HCT116 (cell line): ENCODE data around the gene ABHD12.

ENCODE experiments used
- ATF3 ChIP-seq: IDR thresholded peaks from 2 replicates; pipeline ENCODE4 v1.6.1; 2012
- CTCF ChIP-seq, 3 experiments: fragments of 200-600 bp in 1 of 3; sonication (generic) in 1 of 3; IDR thresholded peaks in 2 of 3; conservative IDR thresholded peaks in 1 of 3; 2 replicates each; pipeline ENCODE4 v1.5.1; 2012 to 2017; ENCODE audit warnings: low read depth in 2 of 3, low read length in 2 of 3, antibody characterized with exemption in 1 of 3, borderline replicate concordance in 1 of 3, control low read depth in 1 of 3, mild to moderate bottlenecking in 1 of 3, mixed read lengths in 1 of 3, mixed run types in 1 of 3, moderate library complexity in 1 of 3; ENCODE audit not compliant: insufficient read depth in 1 of 3
- EGR1 ChIP-seq: IDR thresholded peaks from 2 replicates; pipeline ENCODE4 v1.6.1; 2012; ENCODE audit warnings: low read depth
- EZH2 ChIP-seq: fragments of 200-600 bp; sonication (generic); IDR thresholded peaks from 2 replicates; pipeline ENCODE4 v1.6.1; 2017; ENCODE audit warnings: antibody characterized with exemption, mixed run types
- EZH2phosphoT487 ChIP-seq: fragments of 200-600 bp; IDR thresholded peaks from 2 replicates; pipeline ENCODE4 v1.6.1; 2018; ENCODE audit warnings: antibody characterized with exemption, borderline replicate concordance
- JUND ChIP-seq: IDR thresholded peaks from 2 replicates; pipeline ENCODE4 v1.6.1; 2012
- POLR2A ChIP-seq: IDR thresholded peaks from 2 replicates; pipeline ENCODE4 v1.7.0; 2011; ENCODE audit warnings: borderline replicate concordance; ENCODE audit not compliant: insufficient read depth, insufficient read length; ENCODE audit errors: extremely low read depth
- POLR2AphosphoS5 ChIP-seq: IDR thresholded peaks from 2 replicates; pipeline ENCODE4 v1.6.1; 2011; ENCODE audit warnings: mild to moderate bottlenecking, low read depth, low read length, moderate library complexity
- REST ChIP-seq: IDR thresholded peaks from 2 replicates; pipeline ENCODE4 v1.6.1; 2012; ENCODE audit warnings: low read depth
- TCF7L2 ChIP-seq: IDR thresholded peaks from 2 replicates; pipeline ENCODE4 v1.7.0; 2011; ENCODE audit warnings: borderline replicate concordance, inconsistent platforms; ENCODE audit not compliant: insufficient read depth, insufficient read length; ENCODE audit errors: extremely low read depth
- ZBTB33 ChIP-seq: IDR thresholded peaks from 2 replicates; pipeline ENCODE4 v1.6.1; 2011; ENCODE audit warnings: mild to moderate bottlenecking, low read length, moderate library complexity; ENCODE audit not compliant: insufficient replicate concordance; ENCODE audit errors: extremely low read depth
- ZFX ChIP-seq: fragments of 450-650 bp; IDR thresholded peaks from 2 replicates; pipeline ENCODE4 v1.6.1; 2017
- ZNF274 ChIP-seq: fragments of 200-500 bp; sonication (Bioruptor generic); IDR thresholded peaks from 2 replicates; pipeline ENCODE4 v1.6.1; 2014; ENCODE audit warnings: mild to moderate bottlenecking, low read depth, low read length, inconsistent platforms

GRCh38 chr20:25276533-25277050 lies 114.0 kb downstream of the ABHD12 start:
- TF ChIP-seq POLR2AphosphoS5 (no peak), CTCF (IDR thresholded peaks at IDR 0.05 in 2 of 3, conservative IDR thresholded peaks at IDR 0.05 in 1 of 3; ENCODE audit: borderline replicate concordance in 1 of 3, insufficient read depth in 1 of 3, low read depth in 2 of 3, low read length in 2 of 3) (no peak), EZH2phosphoT487 (no peak), EZH2 (no peak), TCF7L2 (no peak), POLR2A (no peak), ZBTB33 (no peak), EGR1 (no peak), JUND (no peak), ATF3 (no peak), ZFX (no peak), ZNF274 (no peak), REST (no peak)
